Inferior parietal cortex (tissue), 1 donor: Measurements from ENCODE around the gene PEX7.
"Not testable (repeated sequence)": the region's sequence is repeated elsewhere in the genome, so short reads cannot be mapped to it uniquely, and the experiment has no call there.

Experiments
- DNase-seq: peaks from one replicate; pipeline ENCODE4 v3.0.0-alpha.2; 2016; ENCODE audit errors: extremely low spot score

The PEX7 gene

DNA sequence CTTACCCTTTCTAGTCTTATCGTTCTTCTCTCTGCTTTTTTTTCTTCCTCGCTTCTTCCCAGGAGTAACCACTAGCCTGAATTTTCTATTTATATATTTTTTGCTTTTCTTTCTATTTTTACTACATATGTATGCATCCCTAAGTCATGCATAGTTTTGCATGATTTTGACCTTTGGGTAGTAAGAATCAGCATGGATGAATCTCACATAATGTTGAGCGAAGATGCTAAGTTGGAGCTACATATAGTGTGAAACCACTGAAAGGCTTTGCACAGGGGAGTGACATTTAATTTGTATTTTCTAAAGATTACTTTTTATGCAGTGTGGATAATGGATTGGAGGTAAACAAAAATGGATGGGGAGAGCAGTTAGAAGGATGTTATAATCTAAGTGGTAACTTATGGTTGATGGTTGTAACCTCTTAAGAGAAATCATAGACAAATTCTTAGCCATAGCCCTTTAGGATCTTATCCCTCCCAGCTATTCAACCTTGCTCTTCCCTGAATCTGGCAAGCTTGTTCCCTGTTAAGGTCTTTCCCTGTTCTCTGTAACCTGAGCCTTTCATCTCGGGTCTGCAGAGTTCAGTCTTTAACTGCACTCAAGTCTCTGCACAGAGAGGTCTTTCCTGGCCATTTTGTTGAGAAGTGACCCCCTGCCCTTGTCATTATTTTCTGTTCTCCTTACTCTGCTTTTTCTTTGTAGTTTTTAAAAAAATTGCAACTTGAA, 18.0 kb downstream of the PEX7 start:
- DNase-seq: no peak

GRCh38 chr6:136843210-136843609, 20.8 kb downstream of the PEX7 start:
- no peak for DNase-seq

GRCh38 chr6:136846046-136846445, 23.7 kb downstream of the PEX7 start:
- peak; percentile 48 for DNase-seq

GRCh38 chr6:136846477-136846876, 24.1 kb downstream of the PEX7 start:
- not testable (repeated sequence) for DNase-seq

GRCh38 chr6:136849979-136850563, 27.7 kb downstream of the PEX7 start:
- DNase-seq: not testable (repeated sequence)

DNA sequence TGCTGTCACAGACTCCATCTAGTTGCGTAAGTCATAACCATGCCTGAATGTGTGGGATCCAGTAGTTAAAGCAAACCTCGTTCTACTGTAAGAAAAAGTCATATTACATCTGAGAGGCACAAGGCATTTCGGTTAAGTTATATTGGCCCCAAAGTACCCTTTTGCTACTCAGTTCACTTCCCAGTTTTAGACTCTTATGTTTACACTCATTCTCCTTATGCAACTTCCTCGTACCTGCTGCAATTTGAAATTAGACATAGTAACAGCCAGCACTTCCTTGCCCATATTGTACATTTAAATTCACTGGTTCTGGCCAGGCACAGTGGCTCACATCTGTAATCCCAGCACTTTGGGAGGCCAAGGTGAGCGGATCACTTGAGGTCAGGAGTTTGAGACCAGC, 37.0 kb downstream of the PEX7 start:
- no peak for DNase-seq

- DNase-seq: no peak
These were observed 37.7 kb downstream of the PEX7 start for GRCh38 chr6:136860043-136860442.

GRCh38 chr6:136862662-136863061, 40.3 kb downstream of the PEX7 start:
- DNase-seq: no peak

DNA sequence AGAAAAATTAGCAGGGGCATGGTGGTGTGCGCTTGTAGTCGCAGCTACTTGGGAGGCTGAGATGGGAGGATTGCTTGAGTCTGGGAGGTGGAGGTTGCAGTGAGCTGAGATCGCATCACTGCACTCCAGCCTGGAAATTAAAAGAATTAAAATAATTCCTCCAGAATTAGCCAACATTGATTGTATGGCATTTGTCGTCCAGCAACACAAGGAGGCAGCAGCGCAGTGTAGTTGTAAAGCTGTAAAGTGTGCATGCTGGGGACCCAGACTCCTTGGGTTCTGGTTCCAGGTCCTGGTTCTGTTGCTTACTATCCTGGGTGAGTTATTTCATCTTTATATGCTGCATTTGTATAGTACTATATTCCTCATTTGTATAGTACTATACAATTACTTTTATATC, 41.4 kb downstream of the PEX7 start:
- no peak for DNase-seq

DNA sequence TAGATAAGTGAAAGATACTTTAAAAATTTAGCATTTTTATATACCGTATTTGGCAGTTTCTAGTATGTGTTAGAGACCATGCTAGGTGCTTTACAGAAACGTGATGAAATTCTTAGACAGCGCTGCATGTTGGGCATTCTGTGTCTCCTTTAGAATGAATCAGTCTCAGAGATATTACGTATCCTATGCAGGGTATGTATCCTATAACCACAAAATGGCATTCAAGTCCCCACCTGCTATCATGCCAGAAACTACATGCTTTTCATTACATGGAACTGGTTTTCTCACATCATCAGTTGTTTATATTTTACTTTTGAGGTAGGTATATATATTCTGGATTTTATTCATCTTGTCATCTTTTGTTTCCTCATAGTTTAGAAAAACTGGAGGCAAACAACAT, 42.3 kb downstream of the PEX7 start:
- DNase-seq: no peak

GRCh38 chr6:136866872-136867416, 44.6 kb downstream of the PEX7 start:
- DNase-seq: no peak

GRCh38 chr6:136869451-136869850, 47.1 kb downstream of the PEX7 start:
- DNase-seq: no peak

GRCh38 chr6:136873748-136874147, 51.4 kb downstream of the PEX7 start:
- DNase-seq: no peak

GRCh38 chr6:136876469-136876868, 54.1 kb downstream of the PEX7 start:
- not testable (repeated sequence) for DNase-seq

- no peak for DNase-seq
These were observed 58.5 kb downstream of the PEX7 start for GRCh38 chr6:136880748-136881460.

DNA sequence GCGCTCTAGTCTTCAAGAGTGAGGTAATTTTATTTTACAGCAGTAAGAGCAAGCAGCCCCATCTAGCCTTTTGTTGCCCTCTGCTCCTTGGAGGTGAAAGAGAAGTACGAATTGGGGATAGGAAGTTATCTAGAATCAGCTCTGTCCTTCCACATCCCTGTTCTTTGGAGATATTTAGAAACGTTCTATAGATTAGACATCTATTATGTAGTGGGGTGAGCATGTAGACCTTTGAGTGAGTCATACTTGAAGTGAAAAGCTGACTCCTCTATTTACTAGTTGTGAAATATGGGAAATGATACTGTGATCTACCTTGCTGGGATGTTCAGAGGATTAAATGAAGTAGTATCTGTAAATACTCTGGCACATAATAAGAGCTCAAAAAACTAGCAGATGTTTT, 63.7 kb downstream of the PEX7 start:
- no peak for DNase-seq

- no peak for DNase-seq
These were observed 65.6 kb downstream of the PEX7 start for GRCh38 chr6:136887953-136888352.

DNA sequence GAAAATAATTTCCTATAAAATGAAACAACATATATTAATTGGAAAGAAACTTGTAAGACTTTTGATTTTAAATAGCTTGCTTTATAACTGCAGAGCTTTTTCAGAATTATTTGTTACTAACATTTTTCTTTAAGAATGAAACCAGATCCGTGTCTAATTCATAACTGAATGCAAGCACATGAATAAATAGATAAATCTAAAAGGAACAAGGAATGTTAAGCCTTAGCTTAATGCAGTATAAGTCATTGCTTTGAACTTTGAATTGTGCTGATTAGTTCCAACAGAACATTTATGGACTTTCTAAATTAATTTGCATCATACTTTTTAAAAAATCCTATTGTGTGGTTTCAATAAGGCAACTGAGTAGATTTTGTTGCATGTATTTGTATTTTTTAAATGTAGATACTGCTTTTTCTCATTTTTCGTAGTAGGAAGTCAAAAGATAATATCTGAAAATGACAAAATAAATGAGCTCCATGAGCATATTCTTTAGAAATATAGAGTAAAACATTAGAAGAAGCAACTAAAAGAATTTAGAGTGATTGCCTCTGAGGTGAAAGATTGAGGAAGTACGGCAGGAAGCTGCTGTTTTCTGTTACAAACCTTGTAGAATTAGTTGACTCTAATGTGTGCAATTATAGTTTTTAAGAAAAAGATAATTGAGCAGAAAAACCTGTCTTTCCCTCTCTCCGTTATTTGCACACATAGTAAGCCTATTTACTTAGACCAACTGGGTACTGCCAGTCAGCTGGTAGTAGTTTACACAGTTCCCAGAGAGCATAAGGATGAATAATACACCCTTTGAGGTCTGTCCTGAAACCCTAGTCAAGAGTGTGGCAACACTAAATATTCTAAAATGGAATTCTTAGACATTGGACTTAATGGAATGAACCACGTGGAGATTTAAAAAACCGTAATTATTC, 67.1 kb downstream of the PEX7 start:
- DNase-seq: no peak

DNA sequence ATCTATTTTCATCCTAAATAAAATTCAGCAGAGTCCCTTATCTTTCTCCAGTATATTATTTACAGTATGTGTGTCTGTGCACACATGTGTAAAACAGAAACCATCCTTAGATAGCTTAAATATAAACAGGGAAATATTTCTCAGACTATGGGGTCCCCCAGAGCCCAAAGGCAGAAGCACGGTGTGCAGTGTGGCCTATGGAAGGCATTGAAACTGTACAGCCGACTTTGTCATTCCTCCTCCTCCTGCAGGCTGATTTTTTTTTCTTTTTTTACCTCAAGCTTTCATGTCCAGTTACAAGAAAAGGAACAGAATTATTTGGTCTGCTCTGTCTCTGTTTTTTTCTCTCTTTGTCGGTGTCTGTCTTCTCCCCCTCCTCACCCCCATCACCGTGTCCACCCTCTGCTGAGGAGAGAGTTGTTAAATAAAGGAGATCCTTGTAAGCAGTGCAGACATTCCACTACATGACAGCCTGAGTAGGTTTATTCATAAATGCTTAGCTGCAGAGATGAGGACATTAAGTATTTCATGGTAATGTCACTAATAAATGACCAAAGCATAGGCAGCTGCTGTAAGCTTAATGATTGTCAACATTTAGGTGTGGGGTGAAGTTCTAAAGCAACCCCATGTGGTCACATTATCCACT, 67.9 kb downstream of the PEX7 start:
- DNase-seq: no peak

- DNase-seq: no peak
These were observed 68.6 kb downstream of the PEX7 start for GRCh38 chr6:136890986-136891385.

GRCh38 chr6:136893187-136893586, 70.8 kb downstream of the PEX7 start:
- DNase-seq: no peak
